Activated naive CD8-positive, alpha-beta T cell treated with anti-CD3 and anti-CD28 coated beads for 36 hours (primary cell): ENCODE measurements around the gene CAV3. TPM values are rescaled to one million over a fixed set of nuclear protein-coding genes. Genes with fewer than 3 reads are reported as not detected.

Experiments used
- DNase-seq: peaks from one replicate; pipeline ENCODE4 v3.0.0; 2021
- H3K27ac Mint-ChIP-seq: one replicate; pipeline ENCODE4 v1.8.0; 2022; ENCODE audit warnings: mild to moderate bottlenecking, moderate library complexity, mixed read lengths
- H3K27me3 Mint-ChIP-seq: one replicate; pipeline ENCODE4 v1.8.0; 2022; ENCODE audit warnings: mild to moderate bottlenecking, mixed read lengths
- H3K36me3 Mint-ChIP-seq: one replicate; pipeline ENCODE4 v1.8.0; 2021; ENCODE audit warnings: mild to moderate bottlenecking, mixed read lengths
- H3K4me1 Mint-ChIP-seq: one replicate; pipeline ENCODE4 v1.8.0; 2021; ENCODE audit warnings: mixed read lengths
- H3K4me3 Mint-ChIP-seq: one replicate; pipeline ENCODE4 v1.8.0; 2022; ENCODE audit warnings: mild to moderate bottlenecking, moderate library complexity, mixed read lengths
- H3K9me3 Mint-ChIP-seq: one replicate; pipeline ENCODE4 v1.8.0; 2022; ENCODE audit warnings: mixed read lengths
- total RNA-seq, 2 experiments: library from RNA; stranded (reverse); gene quantifications; one replicate each; pipeline ENCODE4 v1.2.3, GENCODE V29; 2021

The CAV3 gene
- total RNA-seq, 2 experiments from 2014 or later, result not detected

GRCh38 chr3:8745619-8746370, 12.2 kb downstream of the CAV3 start:
- Mint-ChIP-seq H3K4me3 (no peak overlapping the region), H3K27ac (no peak overlapping the region), H3K4me1 (no peaks in the 10 kb centered on the region), H3K27me3 (peaks cover 10% of the 10 kb centered on the region), H3K9me3 (no peaks in the 10 kb centered on the region), H3K36me3 (no peaks in the 10 kb centered on the region)
- DNase-seq, result no peak

GRCh38 chr3:8746780-8747345, 13.3 kb downstream of the CAV3 start:
- H3K4me1 Mint-ChIP-seq, result no peaks in the 10 kb centered on the region
- DNase-seq, result no peak
- H3K27me3 Mint-ChIP-seq, result peaks cover 6% of the 10 kb centered on the region
- H3K4me3 Mint-ChIP-seq, result no peak overlapping the region
- H3K36me3 Mint-ChIP-seq, result no peaks in the 10 kb centered on the region
- no peak overlapping the region for H3K27ac Mint-ChIP-seq
- H3K9me3 Mint-ChIP-seq, result no peaks in the 10 kb centered on the region

GRCh38 chr3:8749316-8749715, 15.7 kb downstream of the CAV3 start:
- H3K4me3 Mint-ChIP-seq, result no peak overlapping the region
- H3K27me3 Mint-ChIP-seq, result no peaks in the 10 kb centered on the region
- H3K27ac Mint-ChIP-seq, result no peak overlapping the region
- DNase-seq, result no peak
- no peaks in the 10 kb centered on the region for H3K4me1 Mint-ChIP-seq
- H3K36me3 Mint-ChIP-seq, result no peaks in the 10 kb centered on the region
- H3K9me3 Mint-ChIP-seq, result no peaks in the 10 kb centered on the region

- Mint-ChIP-seq H3K4me1 (no peaks in the 10 kb centered on the region), H3K9me3 (no peaks in the 10 kb centered on the region), H3K27ac (no peak overlapping the region), H3K27me3 (no peaks in the 10 kb centered on the region), H3K36me3 (no peaks in the 10 kb centered on the region), H3K4me3 (no peak overlapping the region)
- no peak for DNase-seq
Measured at GRCh38 chr3:8752832-8753231, 19.2 kb downstream of the CAV3 start.

GRCh38 chr3:8755097-8755496, 21.5 kb downstream of the CAV3 start:
- Mint-ChIP-seq H3K9me3 (no peaks in the 10 kb centered on the region), H3K4me1 (no peaks in the 10 kb centered on the region), H3K4me3 (no peak overlapping the region), H3K36me3 (no peaks in the 10 kb centered on the region), H3K27me3 (no peaks in the 10 kb centered on the region), H3K27ac (no peak overlapping the region)
- DNase-seq, result no peak

GRCh38 chr3:8755564-8756237, 22.1 kb downstream of the CAV3 start:
- H3K27ac Mint-ChIP-seq, result no peak overlapping the region
- H3K4me3 Mint-ChIP-seq, result no peak overlapping the region

GRCh38 chr3:8756671-8757070, 23.1 kb downstream of the CAV3 start:
- H3K27me3 Mint-ChIP-seq, result no peaks in the 10 kb centered on the region
- no peaks in the 10 kb centered on the region for H3K36me3 Mint-ChIP-seq
- H3K4me3 Mint-ChIP-seq, result no peak overlapping the region
- no peak overlapping the region for H3K27ac Mint-ChIP-seq
- DNase-seq, result no peak
- no peaks in the 10 kb centered on the region for H3K4me1 Mint-ChIP-seq
- no peaks in the 10 kb centered on the region for H3K9me3 Mint-ChIP-seq

More at GRCh38 chr3:8755564-8756237, 22.1 kb downstream of the CAV3 start:
- no peak for DNase-seq
- no peaks in the 10 kb centered on the region for H3K4me1 Mint-ChIP-seq
- H3K9me3 Mint-ChIP-seq, result no peaks in the 10 kb centered on the region
- no peaks in the 10 kb centered on the region for H3K36me3 Mint-ChIP-seq
- H3K27me3 Mint-ChIP-seq, result no peaks in the 10 kb centered on the region

GRCh38 chr3:8757551-8758518, 24.2 kb downstream of the CAV3 start:
- Mint-ChIP-seq H3K9me3 (no peaks in the 10 kb centered on the region), H3K4me1 (no peaks in the 10 kb centered on the region), H3K4me3 (no peak overlapping the region), H3K27ac (no peak overlapping the region), H3K27me3 (no peaks in the 10 kb centered on the region), H3K36me3 (no peaks in the 10 kb centered on the region)
- no peak for DNase-seq

GRCh38 chr3:8759038-8759707, 25.6 kb downstream of the CAV3 start:
- Mint-ChIP-seq H3K4me3 (no peak overlapping the region), H3K27ac (no peak overlapping the region), H3K36me3 (no peaks in the 10 kb centered on the region), H3K27me3 (no peaks in the 10 kb centered on the region), H3K4me1 (no peaks in the 10 kb centered on the region), H3K9me3 (no peaks in the 10 kb centered on the region)
- DNase-seq, result no peak

GRCh38 chr3:8760091-8760490, 26.5 kb downstream of the CAV3 start:
- no peaks in the 10 kb centered on the region for H3K4me1 Mint-ChIP-seq
- no peaks in the 10 kb centered on the region for H3K9me3 Mint-ChIP-seq
- DNase-seq, result no peak
- H3K4me3 Mint-ChIP-seq, result no peak overlapping the region
- no peaks in the 10 kb centered on the region for H3K27me3 Mint-ChIP-seq
- H3K27ac Mint-ChIP-seq, result no peak overlapping the region
- no peaks in the 10 kb centered on the region for H3K36me3 Mint-ChIP-seq

GRCh38 chr3:8760506-8760905, 26.9 kb downstream of the CAV3 start:
- H3K9me3 Mint-ChIP-seq, result no peaks in the 10 kb centered on the region
- no peak overlapping the region for H3K27ac Mint-ChIP-seq
- DNase-seq, result no peak
- H3K36me3 Mint-ChIP-seq, result no peaks in the 10 kb centered on the region
- no peaks in the 10 kb centered on the region for H3K4me1 Mint-ChIP-seq
- H3K27me3 Mint-ChIP-seq, result no peaks in the 10 kb centered on the region
- no peak overlapping the region for H3K4me3 Mint-ChIP-seq

- Mint-ChIP-seq H3K36me3 (no peaks in the 10 kb centered on the region), H3K4me3 (no peak overlapping the region), H3K9me3 (no peaks in the 10 kb centered on the region), H3K27ac (no peak overlapping the region), H3K4me1 (no peaks in the 10 kb centered on the region), H3K27me3 (peaks cover 8% of the 10 kb centered on the region)
- no peak for DNase-seq
Measured at GRCh38 chr3:8761866-8762265, 28.3 kb downstream of the CAV3 start.

- Mint-ChIP-seq H3K4me3 (no peak overlapping the region), H3K27ac (no peak overlapping the region), H3K27me3 (peaks cover 15% of the 10 kb centered on the region), H3K36me3 (no peaks in the 10 kb centered on the region), H3K9me3 (no peaks in the 10 kb centered on the region), H3K4me1 (no peaks in the 10 kb centered on the region)
- no peak for DNase-seq
Measured at GRCh38 chr3:8762607-8763377, 29.2 kb downstream of the CAV3 start.

- H3K4me1 Mint-ChIP-seq, result peaks cover 12% of the 10 kb centered on the region
- no peak overlapping the region for H3K27ac Mint-ChIP-seq
- H3K4me3 Mint-ChIP-seq, result no peak overlapping the region
- no peaks in the 10 kb centered on the region for H3K36me3 Mint-ChIP-seq
- no peaks in the 10 kb centered on the region for H3K9me3 Mint-ChIP-seq
- H3K27me3 Mint-ChIP-seq, result peaks cover 31% of the 10 kb centered on the region
- no peak for DNase-seq
Measured at GRCh38 chr3:8764528-8764927, 30.9 kb downstream of the CAV3 start.
